ENCODE measurements around the gene NEK1.

GRCh38 chr4:169446824-169447223, 165.6 kb downstream of the NEK1 start:
- TF ChIP-seq CTCF (conservative IDR thresholded peaks at IDR 0.05; ENCODE audit: low read length), result no peak
- no peak for TF ChIP-seq EZH2phosphoT487 (IDR thresholded peaks at IDR 0.05; ENCODE audit: borderline replicate concordance)

Data from Loucy (cell line).